Ovary (tissue), 9 donors: ENCODE results near the gene CPA4. TPM values are rescaled to one million over a fixed set of nuclear protein-coding genes. Genes with fewer than 3 reads are reported as not detected.

Experiments
- DNase-seq, 5 donors: peaks; one replicate each; pipeline ENCODE4 v3.0.0-alpha.2; 2019 to 2020
- H3K27ac ChIP-seq, 2 donors: fragments of 200-600 bp; one replicate each; pipeline versions ENCODE4 v1.5.1 to v1.8.0; 2019 to 2022
- H3K27me3 ChIP-seq: fragments of 200-600 bp; one replicate; pipeline ENCODE4 v1.8.0; 2022
- H3K36me3 ChIP-seq: fragments of 200-600 bp; sonication (generic); one replicate; pipeline ENCODE4 v1.5.1; 2019
- H3K4me1 ChIP-seq: one replicate; pipeline ENCODE4 v1.8.1; 2013; ENCODE audit warnings: mild to moderate bottlenecking, moderate library complexity; ENCODE audit not compliant: insufficient read depth
- H3K4me3 ChIP-seq: fragments of 200-600 bp; sonication (generic); one replicate; pipeline ENCODE4 v1.5.1; 2017
- H3K9me3 ChIP-seq, 2 donors: fragments of 200-600 bp in 1 of 2; sonication (generic) in 1 of 2; one replicate each; pipeline versions ENCODE4 v1.5.1 to v1.8.1; 2013 to 2019; ENCODE audit warnings: mild to moderate bottlenecking in 1 of 2, moderate library complexity in 1 of 2
- EP300 ChIP-seq: sonication (generic); formaldehyde crosslinking; IDR thresholded peaks from one replicate; pipeline ENCODE4 v1.6.1; 2017; ENCODE audit warnings: antibody characterized with exemption
- POLR2A ChIP-seq: fragments of 450-650 bp; IDR thresholded peaks from one replicate; pipeline ENCODE4 v1.6.1; 2017; ENCODE audit warnings: antibody characterized with exemption, mild to moderate bottlenecking, moderate library complexity
- WGBS, 3 donors: extraction: QIAGEN DNeasy Blood & Tissue Kit in 1 of 3; methylation state at CpG; one replicate each; pipeline versions ENCODE4 v1.1.5 to v1.1.7; 2013 to 2017; 5-methylcytosine and 5-hydroxymethylcytosine counted together
- intact Hi-C, 4 donors: fragments of 100-400 bp; cut with DNase I; formaldehyde crosslinking; loops; one replicate each; pipeline versions ENCODE4 v1.11.0 to v1.15.1; 2022 to 2023
- polyA plus RNA-seq, 2 donors: library from polyadenylated mRNA; stranded (reverse); fragments of 200-250 nt in 1 of 2; fragments of 350-450 nt in 1 of 2; fragmentation: Illumina TruSeq in 1 of 2; extraction: RNeasy Lipid Tissue Mini Kit (QIAGEN cat#74804) in 1 of 2; gene quantifications; one replicate each; pipeline ENCODE4 v1.2.3, GENCODE V29; 2013 to 2014
- total RNA-seq, 7 donors: library from RNA; depleted of rRNA in 2 of 7; stranded (reverse); fragments of >200 nt in 2 of 7; fragmentation: NEBNext Ultra II Directional in 3 of 7; extraction: Animal tissue kit (Norgen Biotek cat#: 25700) in 3 of 7; gene quantifications; one replicate each; pipeline versions ENCODE4 v1.1.0 to v1.2.4, GENCODE V29; 2016 to 2023
- TF ChIP-seq, protein P1 (sequence below), 3 donors: fragments of 450-650 bp in 2 of 3; fragments of 200-600 bp in 1 of 3; IDR thresholded peaks; one replicate each; pipeline versions ENCODE4 v1.5.1 to v1.8.0; 2016 to 2022; ENCODE audit warnings: antibody characterized with exemption in 3 of 3, mild to moderate bottlenecking in 1 of 3
- donor health status: DM: no; HTN: no; CAD: no; lungs with moderate emphysema.
- donor health status: DM: no; HTN: no; CAD: no.
- donor health status: Bipolar disorder and iron deficiency.
- donor health status: DM: yes; HTN: yes; CAD: no.
- donor health status: DM: no; HTN: no; CAD: no.
- donor health status: DM: yes; HTN: yes; CAD: no.

Gene CPA4
- total and polyA plus RNA-seq, 9 donors, result 0.13 to 1.7 (median 0.33) TPM; not detected in 3

DNA sequence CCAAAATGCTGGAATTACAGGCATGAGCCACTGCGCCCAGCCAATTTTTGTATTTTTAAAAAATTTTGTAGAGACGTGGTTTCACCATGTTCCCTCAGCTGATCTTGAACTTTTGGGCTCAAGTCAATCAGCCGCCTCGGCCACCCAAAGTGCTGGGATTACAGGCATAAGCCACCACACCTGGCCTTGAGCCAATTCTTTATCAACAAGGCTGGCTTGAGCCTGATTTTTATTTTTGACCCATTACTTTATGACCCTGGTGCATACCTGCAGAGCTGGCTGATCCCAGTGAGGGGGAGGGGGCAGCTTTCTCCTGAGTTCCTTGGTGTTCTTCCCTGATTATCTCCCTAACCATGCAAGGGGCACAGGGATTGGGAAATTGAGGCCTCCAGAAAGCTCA, 71.5 kb downstream of the CPA4 start:
- TF ChIP-seq, protein P1, sequence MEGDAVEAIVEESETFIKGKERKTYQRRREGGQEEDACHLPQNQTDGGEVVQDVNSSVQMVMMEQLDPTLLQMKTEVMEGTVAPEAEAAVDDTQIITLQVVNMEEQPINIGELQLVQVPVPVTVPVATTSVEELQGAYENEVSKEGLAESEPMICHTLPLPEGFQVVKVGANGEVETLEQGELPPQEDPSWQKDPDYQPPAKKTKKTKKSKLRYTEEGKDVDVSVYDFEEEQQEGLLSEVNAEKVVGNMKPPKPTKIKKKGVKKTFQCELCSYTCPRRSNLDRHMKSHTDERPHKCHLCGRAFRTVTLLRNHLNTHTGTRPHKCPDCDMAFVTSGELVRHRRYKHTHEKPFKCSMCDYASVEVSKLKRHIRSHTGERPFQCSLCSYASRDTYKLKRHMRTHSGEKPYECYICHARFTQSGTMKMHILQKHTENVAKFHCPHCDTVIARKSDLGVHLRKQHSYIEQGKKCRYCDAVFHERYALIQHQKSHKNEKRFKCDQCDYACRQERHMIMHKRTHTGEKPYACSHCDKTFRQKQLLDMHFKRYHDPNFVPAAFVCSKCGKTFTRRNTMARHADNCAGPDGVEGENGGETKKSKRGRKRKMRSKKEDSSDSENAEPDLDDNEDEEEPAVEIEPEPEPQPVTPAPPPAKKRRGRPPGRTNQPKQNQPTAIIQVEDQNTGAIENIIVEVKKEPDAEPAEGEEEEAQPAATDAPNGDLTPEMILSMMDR (IDR thresholded peaks at IDR 0.05), result no peak
- no peak for TF ChIP-seq EP300
- no peak for TF ChIP-seq POLR2A
- Histone ChIP-seq H3K4me3 (no peak overlapping the region), H3K36me3 (no peaks in the 10 kb centered on the region), H3K9me3 (no peaks in the 10 kb centered on the region), H3K4me1 (peaks cover 11% of the 10 kb centered on the region), H3K27ac (peak overlapping the region; percentile 58 to 65), H3K27me3 (no peaks in the 10 kb centered on the region)
- intact Hi-C loops, result loop anchor here in 1 of 4 donors (2.0 kb wide), 1 partner anchor 36 kb away; no protein-coding TSS in a partner anchor
- 90 to 93% (median 93%) methylated on average over 4 of the region's 4 CpGs for WGBS, 3 donors
- DNase-seq, result no peak

- DNase-seq, result peak in 1 of 5 donors; percentile 46
- Histone ChIP-seq H3K27me3 (no peaks in the 10 kb centered on the region), H3K9me3 (no peaks in the 10 kb centered on the region), H3K4me3 (no peak overlapping the region), H3K36me3 (no peaks in the 10 kb centered on the region), H3K27ac (peak overlapping the region; percentile 58 to 65), H3K4me1 (peaks cover 13% of the 10 kb centered on the region)
- 43 to 63% (median 57%) methylated on average over 2 of the region's 2 CpGs for WGBS, 3 donors
- intact Hi-C loops, result loop anchor here in 1 of 4 donors (2.0 kb wide), 1 partner anchor 36 kb away; no protein-coding TSS in a partner anchor
- TF ChIP-seq, protein P1 (IDR thresholded peaks at IDR 0.05), result no peak
- TF ChIP-seq EP300 (no peak), POLR2A (no peak)
Measured at GRCh38 chr7:130365088-130365487, 72.1 kb downstream of the CPA4 start.

GRCh38 chr7:130365511-130366441, 72.8 kb downstream of the CPA4 start:
- H3K4me1 ChIP-seq, result peaks cover 17% of the 10 kb centered on the region

GRCh38 chr7:130366564-130366963, 73.6 kb downstream of the CPA4 start:
- Histone ChIP-seq H3K27me3 (no peaks in the 10 kb centered on the region), H3K36me3 (no peaks in the 10 kb centered on the region), H3K4me1 (peaks cover 23% of the 10 kb centered on the region), H3K9me3 (no peaks in the 10 kb centered on the region), H3K4me3 (no peak overlapping the region), H3K27ac (peak overlapping the region; percentile 11 to 65)
- TF ChIP-seq EP300, result no peak
- TF ChIP-seq POLR2A, result no peak
- TF ChIP-seq, protein P1 (IDR thresholded peaks at IDR 0.05), result no peak
- intact Hi-C loops, result no loop called here
- 95 to 96% (median 95%) methylated on average over 6 of the region's 6 CpGs for WGBS, 3 donors
- DNase-seq, result peak in 1 of 5 donors; percentile 38

More at GRCh38 chr7:130365511-130366441, 72.8 kb downstream of the CPA4 start:
- intact Hi-C loops, result loop anchor here in 1 of 4 donors (2.0 kb wide), 1 partner anchor 35 kb away; no protein-coding TSS in a partner anchor
- Histone ChIP-seq H3K27ac (peak overlapping the region; percentile 58 to 65), H3K36me3 (no peaks in the 10 kb centered on the region), H3K27me3 (no peaks in the 10 kb centered on the region), H3K4me3 (no peak overlapping the region), H3K9me3 (no peaks in the 10 kb centered on the region)
- TF ChIP-seq POLR2A (no peak), EP300 (no peak)
- TF ChIP-seq, protein P1 (IDR thresholded peaks at IDR 0.05), result no peak
- WGBS, 3 donors, result 20 to 32% (median 24%) methylated on average over 15 of the region's 15 CpGs
- peak; percentile 90 to 94 (median 92) for DNase-seq
